HepG2 (cell line): ENCODE data around the gene BMF. TPM values are rescaled to one million over a fixed set of nuclear protein-coding genes. Genes with fewer than 3 reads are reported as not detected.
A peak's percentile ranks its signal among the peaks of the same experiment; 100 is the strongest.

Experiments used
- BRCA1 ChIP-seq: sonication (generic); formaldehyde crosslinking; IDR thresholded peaks from 2 replicates; pipeline ENCODE4 v1.4.0; 2020; ENCODE audit warnings: missing genetic modification reagents
- DPF2 ChIP-seq: sonication (generic); formaldehyde crosslinking; IDR thresholded peaks from 2 replicates; pipeline ENCODE4 v1.4.0; 2020; ENCODE audit warnings: mild to moderate bottlenecking, low read depth, missing genetic modification reagents, borderline replicate concordance
- MYC ChIP-seq: sonication (generic); formaldehyde crosslinking; IDR thresholded peaks from 2 replicates; pipeline ENCODE4 v1.9.0; 2021; ENCODE audit warnings: missing genetic modification reagents, borderline replicate concordance
- NCOA1 ChIP-seq: sonication (generic); formaldehyde crosslinking; IDR thresholded peaks from 2 replicates; pipeline ENCODE4 v1.9.0; 2021; ENCODE audit warnings: missing genetic modification reagents
- RORA ChIP-seq: sonication (generic); formaldehyde crosslinking; IDR thresholded peaks from 2 replicates; pipeline ENCODE4 v1.5.0; 2020; ENCODE audit warnings: mild to moderate bottlenecking, missing genetic modification reagents, moderate library complexity
- TP53 ChIP-seq: sonication (generic); formaldehyde crosslinking; conservative IDR thresholded peaks from 2 replicates; pipeline ENCODE4 v1.4.0; 2020; ENCODE audit warnings: missing genetic modification reagents
- ZFYVE20 ChIP-seq: sonication (generic); formaldehyde crosslinking; IDR thresholded peaks from 2 replicates; pipeline ENCODE4 v1.8.0; 2023; ENCODE audit warnings: low read depth, mild to moderate bottlenecking, moderate library complexity, missing genetic modification reagents, borderline replicate concordance
- ZNF256 ChIP-seq: sonication (generic); formaldehyde crosslinking; conservative IDR thresholded peaks from 2 replicates; pipeline ENCODE4 v1.4.0; 2020; ENCODE audit warnings: missing genetic modification reagents
- ZNF550 ChIP-seq: sonication (generic); formaldehyde crosslinking; IDR thresholded peaks from 2 replicates; pipeline ENCODE4 v1.4.0; 2020; ENCODE audit warnings: mild to moderate bottlenecking, missing genetic modification reagents, borderline replicate concordance
- ZNF660 ChIP-seq: sonication (generic); formaldehyde crosslinking; IDR thresholded peaks from 2 replicates; pipeline ENCODE4 v1.5.1; 2020; ENCODE audit warnings: mild to moderate bottlenecking, low read depth, missing genetic modification reagents, borderline replicate concordance
- ZNF790 ChIP-seq: sonication (generic); formaldehyde crosslinking; IDR thresholded peaks from 2 replicates; pipeline ENCODE4 v1.8.0; 2022; ENCODE audit warnings: missing genetic modification reagents, mild to moderate bottlenecking, borderline replicate concordance
- ZNF891 ChIP-seq: sonication (generic); formaldehyde crosslinking; IDR thresholded peaks from 2 replicates; pipeline ENCODE4 v1.5.0; 2020; ENCODE audit warnings: mild to moderate bottlenecking, missing genetic modification reagents
- polyA plus RNA-seq, 8 experiments: library from polyadenylated mRNA; depleted of rRNA in 3 of 8; stranded (reverse) in 7 of 8; unstranded in 1 of 8; fragments of >200 nt; fragmentation: Illumina TruSeq in 4 of 8; extraction: Trizol in 4 of 8; gene quantifications; 2 replicates each; pipeline versions ENCODE4 v1.2.1 to v1.2.3, GENCODE V29; 2011 to 2016; ENCODE audit warnings: low read depth in 4 of 8, missing spikeins in 1 of 8, mixed read lengths in 1 of 8; ENCODE audit not compliant: insufficient read depth in 1 of 8
- total RNA-seq, 5 experiments: library from RNA; depleted of rRNA; stranded (reverse); fragments of >200 nt; fragmentation: Illumina TruSeq; extraction: Trizol; gene quantifications; 2 replicates each; pipeline ENCODE4 v1.2.3, GENCODE V29; 2016; ENCODE audit warnings: low read depth in 1 of 5
- TF ChIP-seq, protein P1 (sequence below): sonication (generic); formaldehyde crosslinking; IDR thresholded peaks from 2 replicates; pipeline ENCODE4 v1.4.0; 2020; ENCODE audit warnings: mild to moderate bottlenecking, missing genetic modification reagents
- TF ChIP-seq, protein P2 (sequence below): IDR thresholded peaks from 2 replicates; pipeline ENCODE4 v1.6.1; 2016; ENCODE audit warnings: missing compliant biosample characterization, missing genetic modification reagents, borderline replicate concordance
- TF ChIP-seq, protein P3 (sequence below): sonication (generic); formaldehyde crosslinking; IDR thresholded peaks from 2 replicates; pipeline ENCODE4 v1.9.0; 2021; ENCODE audit warnings: missing genetic modification reagents, mild to moderate bottlenecking, borderline replicate concordance
- TF ChIP-seq, protein P4 (sequence below): sonication (generic); formaldehyde crosslinking; IDR thresholded peaks from 2 replicates; pipeline ENCODE4 v1.4.0; 2020; ENCODE audit warnings: missing genetic modification reagents, borderline replicate concordance

Gene BMF
- total and polyA plus RNA-seq, 2 of the 13 experiments (the other 11 are each of a cell fraction or from before 2014, with no cell fraction given) = 8.7 to 15.9 TPM

DNA sequence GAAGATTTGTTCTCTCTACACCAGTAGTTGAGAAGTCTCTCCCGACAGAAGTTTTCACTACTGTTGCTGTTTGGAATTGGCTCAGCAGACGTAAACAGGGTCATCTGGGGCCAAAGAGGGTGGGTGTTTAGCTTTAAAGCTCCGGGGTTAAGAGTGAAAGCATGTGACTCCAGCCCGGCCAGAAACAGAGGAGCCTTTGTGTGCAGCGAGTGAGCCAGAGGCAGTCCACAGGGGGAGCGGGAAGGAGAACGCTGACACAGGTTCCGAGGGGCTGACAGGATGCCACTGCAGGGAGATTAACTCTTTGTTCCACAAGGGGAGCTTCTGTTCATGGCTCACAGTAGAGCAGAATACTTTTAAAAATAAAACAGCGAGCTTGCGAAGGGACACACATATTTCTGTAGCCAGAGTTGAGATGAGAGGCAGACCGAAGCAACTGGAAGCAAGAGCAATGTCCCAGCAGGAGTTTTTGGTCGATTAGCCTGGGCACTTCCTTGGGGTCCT, 26.9 kb downstream of the BMF start (continued):
- TF ChIP-seq, protein P1, sequence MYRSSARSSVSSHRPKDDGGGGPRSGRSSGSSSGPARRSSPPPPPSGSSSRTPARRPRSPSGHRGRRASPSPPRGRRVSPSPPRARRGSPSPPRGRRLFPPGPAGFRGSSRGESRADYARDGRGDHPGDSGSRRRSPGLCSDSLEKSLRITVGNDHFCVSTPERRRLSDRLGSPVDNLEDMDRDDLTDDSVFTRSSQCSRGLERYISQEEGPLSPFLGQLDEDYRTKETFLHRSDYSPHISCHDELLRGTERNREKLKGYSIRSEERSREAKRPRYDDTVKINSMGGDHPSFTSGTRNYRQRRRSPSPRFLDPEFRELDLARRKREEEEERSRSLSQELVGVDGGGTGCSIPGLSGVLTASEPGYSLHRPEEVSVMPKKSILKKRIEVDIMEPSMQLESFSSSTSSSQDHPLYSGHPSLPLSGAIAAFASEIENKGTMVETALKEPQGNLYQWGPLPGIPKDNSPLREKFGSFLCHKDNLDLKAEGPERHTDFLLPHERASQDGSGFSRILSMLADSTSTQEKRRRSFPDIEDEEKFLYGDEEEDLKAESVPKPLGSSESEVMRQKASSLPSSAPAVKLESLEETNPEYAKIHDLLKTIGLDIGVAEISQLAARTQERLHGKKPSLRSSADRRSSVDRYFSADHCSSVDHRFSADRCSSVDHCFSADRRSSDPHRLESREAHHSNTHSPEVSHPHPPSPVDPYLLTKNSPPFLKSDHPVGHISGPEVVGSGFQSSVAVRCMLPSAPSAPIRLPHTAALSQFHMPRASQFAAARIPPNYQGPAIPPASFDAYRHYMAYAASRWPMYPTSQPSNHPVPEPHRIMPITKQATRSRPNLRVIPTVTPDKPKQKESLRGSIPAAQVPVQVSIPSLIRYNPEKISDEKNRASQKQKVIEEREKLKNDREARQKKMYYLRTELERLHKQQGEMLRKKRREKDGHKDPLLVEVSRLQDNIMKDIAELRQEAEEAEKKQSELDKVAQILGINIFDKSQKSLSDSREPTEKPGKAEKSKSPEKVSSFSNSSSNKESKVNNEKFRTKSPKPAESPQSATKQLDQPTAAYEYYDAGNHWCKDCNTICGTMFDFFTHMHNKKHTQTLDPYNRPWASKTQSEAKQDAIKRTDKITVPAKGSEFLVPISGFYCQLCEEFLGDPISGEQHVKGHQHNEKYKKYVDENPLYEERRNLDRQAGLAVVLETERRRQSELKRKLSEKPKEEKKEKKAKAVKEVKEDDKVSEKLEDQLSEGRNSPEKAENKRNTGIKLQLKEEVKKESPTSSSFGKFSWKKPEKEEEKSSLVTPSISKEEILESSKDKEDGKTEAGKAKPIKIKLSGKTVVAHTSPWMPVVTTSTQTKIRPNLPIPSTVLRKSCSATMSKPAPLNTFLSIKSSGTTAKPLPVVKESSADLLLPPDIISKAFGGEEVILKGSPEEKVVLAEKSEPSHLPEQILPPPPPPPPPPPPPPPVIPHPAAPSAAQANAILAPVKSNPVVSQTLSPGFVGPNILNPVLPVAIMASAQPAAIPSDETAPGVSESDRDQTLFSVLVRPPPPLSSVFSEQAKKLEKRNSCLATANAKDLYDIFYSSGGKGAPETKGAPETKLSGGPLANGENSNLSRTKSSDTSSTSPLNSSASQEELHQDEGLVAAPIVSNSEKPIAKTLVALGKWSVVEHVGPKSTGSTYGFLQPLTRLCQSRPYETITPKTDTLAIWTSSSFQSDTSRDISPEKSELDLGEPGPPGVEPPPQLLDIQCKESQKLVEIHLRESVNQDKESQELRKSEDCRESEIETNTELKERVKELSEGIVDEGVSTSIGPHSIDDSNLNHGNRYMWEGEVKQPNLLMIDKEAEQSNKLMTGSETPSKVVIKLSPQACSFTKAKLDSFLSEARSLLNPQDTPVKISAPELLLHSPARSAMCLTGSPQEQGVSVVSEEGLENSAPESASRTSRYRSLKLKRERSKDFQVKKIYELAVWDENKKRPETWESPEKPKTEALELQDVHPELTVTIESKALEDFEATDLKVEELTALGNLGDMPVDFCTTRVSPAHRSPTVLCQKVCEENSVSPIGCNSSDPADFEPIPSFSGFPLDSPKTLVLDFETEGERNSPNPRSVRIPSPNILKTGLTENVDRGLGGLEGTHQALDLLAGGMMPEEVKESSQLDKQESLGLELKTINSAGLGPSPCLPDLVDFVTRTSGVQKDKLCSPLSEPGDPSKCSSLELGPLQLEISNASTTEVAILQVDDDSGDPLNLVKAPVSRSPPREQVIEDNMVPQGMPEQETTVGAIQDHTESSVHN (CRISPR knock-in tag) = no peak
- TF ChIP-seq NCOA1 (0 out of 2 replicates have a peak, but pooled peaks have one; percentile 9), ZNF891 (no peak), ZNF256 (CRISPR knock-in tag) (no peak), DPF2 (CRISPR knock-in tag) (peak; percentile 81), ZNF660 (no peak), RORA (CRISPR knock-in tag) (no peak), TP53 (CRISPR knock-in tag) (no peak), ZNF790 (CRISPR knock-in tag) (no peak), ZFYVE20 (no peak), ZNF550 (CRISPR knock-in tag) (no peak), BRCA1 (CRISPR knock-in tag) (peak; percentile 79; the same call in 1 of the 2 replicates), MYC (CRISPR knock-in tag) (no peak; the same call in 1 of the 2 replicates)
- TF ChIP-seq, protein P2, sequence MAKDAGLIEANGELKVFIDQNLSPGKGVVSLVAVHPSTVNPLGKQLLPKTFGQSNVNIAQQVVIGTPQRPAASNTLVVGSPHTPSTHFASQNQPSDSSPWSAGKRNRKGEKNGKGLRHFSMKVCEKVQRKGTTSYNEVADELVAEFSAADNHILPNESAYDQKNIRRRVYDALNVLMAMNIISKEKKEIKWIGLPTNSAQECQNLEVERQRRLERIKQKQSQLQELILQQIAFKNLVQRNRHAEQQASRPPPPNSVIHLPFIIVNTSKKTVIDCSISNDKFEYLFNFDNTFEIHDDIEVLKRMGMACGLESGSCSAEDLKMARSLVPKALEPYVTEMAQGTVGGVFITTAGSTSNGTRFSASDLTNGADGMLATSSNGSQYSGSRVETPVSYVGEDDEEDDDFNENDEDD (CRISPR knock-in tag) = peak; percentile 78; the same call in 1 of the 2 replicates
- TF ChIP-seq, protein P3, sequence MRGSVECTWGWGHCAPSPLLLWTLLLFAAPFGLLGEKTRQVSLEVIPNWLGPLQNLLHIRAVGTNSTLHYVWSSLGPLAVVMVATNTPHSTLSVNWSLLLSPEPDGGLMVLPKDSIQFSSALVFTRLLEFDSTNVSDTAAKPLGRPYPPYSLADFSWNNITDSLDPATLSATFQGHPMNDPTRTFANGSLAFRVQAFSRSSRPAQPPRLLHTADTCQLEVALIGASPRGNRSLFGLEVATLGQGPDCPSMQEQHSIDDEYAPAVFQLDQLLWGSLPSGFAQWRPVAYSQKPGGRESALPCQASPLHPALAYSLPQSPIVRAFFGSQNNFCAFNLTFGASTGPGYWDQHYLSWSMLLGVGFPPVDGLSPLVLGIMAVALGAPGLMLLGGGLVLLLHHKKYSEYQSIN (CRISPR knock-in tag) = no peak
- TF ChIP-seq, protein P4, sequence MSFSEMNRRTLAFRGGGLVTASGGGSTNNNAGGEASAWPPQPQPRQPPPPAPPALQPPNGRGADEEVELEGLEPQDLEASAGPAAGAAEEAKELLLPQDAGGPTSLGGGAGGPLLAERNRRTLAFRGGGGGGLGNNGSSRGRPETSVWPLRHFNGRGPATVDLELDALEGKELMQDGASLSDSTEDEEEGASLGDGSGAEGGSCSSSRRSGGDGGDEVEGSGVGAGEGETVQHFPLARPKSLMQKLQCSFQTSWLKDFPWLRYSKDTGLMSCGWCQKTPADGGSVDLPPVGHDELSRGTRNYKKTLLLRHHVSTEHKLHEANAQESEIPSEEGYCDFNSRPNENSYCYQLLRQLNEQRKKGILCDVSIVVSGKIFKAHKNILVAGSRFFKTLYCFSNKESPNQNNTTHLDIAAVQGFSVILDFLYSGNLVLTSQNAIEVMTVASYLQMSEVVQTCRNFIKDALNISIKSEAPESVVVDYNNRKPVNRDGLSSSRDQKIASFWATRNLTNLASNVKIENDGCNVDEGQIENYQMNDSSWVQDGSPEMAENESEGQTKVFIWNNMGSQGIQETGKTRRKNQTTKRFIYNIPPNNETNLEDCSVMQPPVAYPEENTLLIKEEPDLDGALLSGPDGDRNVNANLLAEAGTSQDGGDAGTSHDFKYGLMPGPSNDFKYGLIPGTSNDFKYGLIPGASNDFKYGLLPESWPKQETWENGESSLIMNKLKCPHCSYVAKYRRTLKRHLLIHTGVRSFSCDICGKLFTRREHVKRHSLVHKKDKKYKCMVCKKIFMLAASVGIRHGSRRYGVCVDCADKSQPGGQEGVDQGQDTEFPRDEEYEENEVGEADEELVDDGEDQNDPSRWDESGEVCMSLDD (CRISPR knock-in tag) = peak; percentile 47; the same call in 1 of the 2 replicates
